ENCODE measurements around the gene SEMA5A.

DNA sequence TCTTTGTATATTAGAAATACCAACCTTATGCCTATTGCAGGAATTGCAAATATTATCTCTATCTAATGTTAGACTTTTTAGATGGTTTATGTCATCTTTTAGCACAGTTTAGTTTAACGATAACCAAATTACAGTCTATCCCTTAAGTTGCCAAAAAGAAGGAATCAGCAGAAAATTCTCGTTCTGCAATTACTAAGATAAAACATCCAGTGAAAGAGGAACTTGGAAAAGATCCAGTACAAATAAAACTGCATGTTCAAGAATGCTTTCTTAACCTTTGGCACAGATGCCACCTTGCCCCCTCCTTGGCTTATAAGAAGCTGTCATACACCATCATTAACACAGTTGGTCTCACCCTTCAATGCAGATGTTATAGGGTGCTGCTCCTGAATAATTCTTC lies 124.0 kb downstream of the SEMA5A start:
- TF ChIP-seq, protein P1, sequence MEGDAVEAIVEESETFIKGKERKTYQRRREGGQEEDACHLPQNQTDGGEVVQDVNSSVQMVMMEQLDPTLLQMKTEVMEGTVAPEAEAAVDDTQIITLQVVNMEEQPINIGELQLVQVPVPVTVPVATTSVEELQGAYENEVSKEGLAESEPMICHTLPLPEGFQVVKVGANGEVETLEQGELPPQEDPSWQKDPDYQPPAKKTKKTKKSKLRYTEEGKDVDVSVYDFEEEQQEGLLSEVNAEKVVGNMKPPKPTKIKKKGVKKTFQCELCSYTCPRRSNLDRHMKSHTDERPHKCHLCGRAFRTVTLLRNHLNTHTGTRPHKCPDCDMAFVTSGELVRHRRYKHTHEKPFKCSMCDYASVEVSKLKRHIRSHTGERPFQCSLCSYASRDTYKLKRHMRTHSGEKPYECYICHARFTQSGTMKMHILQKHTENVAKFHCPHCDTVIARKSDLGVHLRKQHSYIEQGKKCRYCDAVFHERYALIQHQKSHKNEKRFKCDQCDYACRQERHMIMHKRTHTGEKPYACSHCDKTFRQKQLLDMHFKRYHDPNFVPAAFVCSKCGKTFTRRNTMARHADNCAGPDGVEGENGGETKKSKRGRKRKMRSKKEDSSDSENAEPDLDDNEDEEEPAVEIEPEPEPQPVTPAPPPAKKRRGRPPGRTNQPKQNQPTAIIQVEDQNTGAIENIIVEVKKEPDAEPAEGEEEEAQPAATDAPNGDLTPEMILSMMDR (IDR thresholded peaks at IDR 0.05), result no peak
- no peak for TF ChIP-seq EZH2 (IDR thresholded peaks at IDR 0.05; ENCODE audit: borderline replicate concordance, insufficient read depth, low read depth, low read length, poor library complexity, severe bottlenecking)

All from B cell (primary cell).